NCI-H2196 treated with DMSO at 0.1 percent for 48 hours (cell line): ENCODE measurements around the gene MBNL1.
"Not testable (repeated sequence)": the region's sequence is repeated elsewhere in the genome, so short reads cannot be mapped to it uniquely, and the experiment has no call there.

Experiments
- DNase-seq: peaks from one replicate; lab custom pipeline; 2025; ENCODE audit not compliant: unreplicated experiment; lab: John Stamatoyannopoulos, UW

Gene MBNL1

GRCh38 chr3:152438706-152439105 lies 170.0 kb downstream of the MBNL1 start:
- DNase-seq, result no peak

GRCh38 chr3:152440243-152440642 lies 171.5 kb downstream of the MBNL1 start:
- not testable (repeated sequence) for DNase-seq

- DNase-seq, result no peak
These were observed 174.7 kb downstream of the MBNL1 start for GRCh38 chr3:152443212-152444023.

- peak; percentile 32 for DNase-seq
These were observed 175.4 kb downstream of the MBNL1 start for GRCh38 chr3:152444029-152444641.

GRCh38 chr3:152445212-152445611 lies 176.5 kb downstream of the MBNL1 start:
- no peak for DNase-seq

GRCh38 chr3:152446495-152446894 lies 177.8 kb downstream of the MBNL1 start:
- DNase-seq, result no peak

- DNase-seq, result no peak
These were observed 178.8 kb downstream of the MBNL1 start for GRCh38 chr3:152447511-152447910.

GRCh38 chr3:152448091-152448490 lies 179.4 kb downstream of the MBNL1 start:
- DNase-seq, result no peak

GRCh38 chr3:152452318-152452717 lies 183.6 kb downstream of the MBNL1 start:
- DNase-seq, result no peak

- no peak for DNase-seq
These were observed 185.5 kb downstream of the MBNL1 start for GRCh38 chr3:152454076-152454875.

GRCh38 chr3:152455989-152456388 lies 187.3 kb downstream of the MBNL1 start:
- no peak for DNase-seq

- no peak for DNase-seq
These were observed 189.0 kb downstream of the MBNL1 start for GRCh38 chr3:152457500-152458375.

GRCh38 chr3:152458376-152459117 lies 189.8 kb downstream of the MBNL1 start:
- DNase-seq, result no peak

- DNase-seq, result no peak
These were observed 190.4 kb downstream of the MBNL1 start for GRCh38 chr3:152459118-152459515.

- DNase-seq, result no peak
These were observed 190.8 kb downstream of the MBNL1 start for GRCh38 chr3:152459572-152459971.

GRCh38 chr3:152460936-152461335 lies 192.2 kb downstream of the MBNL1 start:
- peak; percentile 62 for DNase-seq

- DNase-seq, result no peak
These were observed 192.7 kb downstream of the MBNL1 start for GRCh38 chr3:152461460-152461859.

- no peak for DNase-seq
These were observed 198.1 kb downstream of the MBNL1 start for GRCh38 chr3:152466784-152467183.

- DNase-seq, result no peak
These were observed 200.7 kb downstream of the MBNL1 start for GRCh38 chr3:152469248-152470025.
